ENCODE data around the gene RNF149. TPM values are rescaled to one million over a fixed set of nuclear protein-coding genes. Genes with fewer than 3 reads are reported as not detected.

RNF149 gene
- total RNA-seq, 4 donors from 2014 or later = 29.0 to 78.6 (median 44.4) TPM

DNA sequence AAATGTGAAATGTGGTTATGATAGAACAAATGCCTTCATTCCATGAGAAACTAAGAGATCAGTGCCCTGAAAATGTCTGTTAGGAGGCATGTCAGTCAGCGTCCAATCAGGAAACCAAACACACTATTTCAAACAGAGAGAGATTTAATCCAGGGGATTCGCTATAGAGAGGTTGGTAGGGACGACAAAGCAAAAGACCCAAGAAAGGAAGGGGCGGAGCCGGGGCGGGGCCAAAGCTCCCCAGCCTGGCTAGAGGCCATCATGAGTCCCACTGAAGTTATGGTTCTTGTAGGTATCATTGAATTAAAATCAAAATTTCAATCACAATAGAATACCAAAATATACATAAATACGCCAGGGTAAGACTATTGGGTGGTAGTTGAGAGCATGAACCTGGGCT lies 32.9 kb upstream of the RNF149 start:
- H3K36me3 ChIP-seq = no peaks in the 10 kb centered on the region
- no peak overlapping the region for H3K27ac ChIP-seq
- no peak overlapping the region for H3K4me3 ChIP-seq
- WGBS, 2 donors (ENCODE audit: low coverage in 1 of 2) = 90 to 91% methylated on average over 6 of the region's 7 CpGs
- no peaks in the 10 kb centered on the region for H3K9me3 ChIP-seq
- peaks cover 0 to 5% (median 0%) of the 10 kb centered on the region in 3 donors for H3K4me1 ChIP-seq
- H3K27me3 ChIP-seq = no peaks in the 10 kb centered on the region
- TF ChIP-seq, protein P1, sequence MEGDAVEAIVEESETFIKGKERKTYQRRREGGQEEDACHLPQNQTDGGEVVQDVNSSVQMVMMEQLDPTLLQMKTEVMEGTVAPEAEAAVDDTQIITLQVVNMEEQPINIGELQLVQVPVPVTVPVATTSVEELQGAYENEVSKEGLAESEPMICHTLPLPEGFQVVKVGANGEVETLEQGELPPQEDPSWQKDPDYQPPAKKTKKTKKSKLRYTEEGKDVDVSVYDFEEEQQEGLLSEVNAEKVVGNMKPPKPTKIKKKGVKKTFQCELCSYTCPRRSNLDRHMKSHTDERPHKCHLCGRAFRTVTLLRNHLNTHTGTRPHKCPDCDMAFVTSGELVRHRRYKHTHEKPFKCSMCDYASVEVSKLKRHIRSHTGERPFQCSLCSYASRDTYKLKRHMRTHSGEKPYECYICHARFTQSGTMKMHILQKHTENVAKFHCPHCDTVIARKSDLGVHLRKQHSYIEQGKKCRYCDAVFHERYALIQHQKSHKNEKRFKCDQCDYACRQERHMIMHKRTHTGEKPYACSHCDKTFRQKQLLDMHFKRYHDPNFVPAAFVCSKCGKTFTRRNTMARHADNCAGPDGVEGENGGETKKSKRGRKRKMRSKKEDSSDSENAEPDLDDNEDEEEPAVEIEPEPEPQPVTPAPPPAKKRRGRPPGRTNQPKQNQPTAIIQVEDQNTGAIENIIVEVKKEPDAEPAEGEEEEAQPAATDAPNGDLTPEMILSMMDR (IDR thresholded peaks at IDR 0.05) = no peak
- no peak for TF ChIP-seq POLR2AphosphoS5 (IDR thresholded peaks at IDR 0.05)
- TF ChIP-seq EP300 (IDR thresholded peaks at IDR 0.05) = no peak
- TF ChIP-seq POLR2A (IDR thresholded peaks at IDR 0.05) = no peak
- ATAC-seq = no peak

DNA sequence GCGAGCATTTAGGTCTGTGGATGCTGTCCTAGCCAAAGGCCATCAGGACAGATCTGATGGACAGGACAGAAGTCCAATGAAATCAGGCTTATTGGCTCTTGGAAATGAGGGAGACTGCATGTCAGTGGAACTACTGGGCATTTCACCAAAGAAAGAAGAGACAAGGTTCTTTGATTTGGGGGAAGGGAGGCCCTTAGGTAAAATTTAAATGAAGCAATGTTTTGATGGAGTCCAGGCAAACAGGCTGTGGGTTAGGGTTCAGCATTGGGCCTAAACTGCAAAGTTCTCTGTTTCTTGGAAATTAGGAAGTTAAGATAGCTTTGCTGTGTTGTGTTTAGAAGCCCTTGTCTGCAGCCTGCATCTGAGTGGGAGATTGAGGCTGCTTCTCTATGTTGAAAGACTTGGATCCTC lies 31.6 kb upstream of the RNF149 start:
- ATAC-seq = no peak
- Histone ChIP-seq H3K36me3 (no peaks in the 10 kb centered on the region), H3K4me3 (no peak overlapping the region), H3K4me1 (peaks cover 0 to 5% (median 0%) of the 10 kb centered on the region in 3 donors), H3K27me3 (no peaks in the 10 kb centered on the region), H3K27ac (no peak overlapping the region), H3K9me3 (no peaks in the 10 kb centered on the region)
- no peak for TF ChIP-seq EP300 (IDR thresholded peaks at IDR 0.05)
- TF ChIP-seq POLR2AphosphoS5 (IDR thresholded peaks at IDR 0.05) = no peak
- no peak for TF ChIP-seq POLR2A (IDR thresholded peaks at IDR 0.05)
- TF ChIP-seq, protein P1 (IDR thresholded peaks at IDR 0.05) = no peak
- WGBS, 2 donors (ENCODE audit: low coverage in 1 of 2) = 80% methylated on average over 1 of the region's 1 CpG; no CpG with 5 or more reads in 1 of the 2 donors

DNA sequence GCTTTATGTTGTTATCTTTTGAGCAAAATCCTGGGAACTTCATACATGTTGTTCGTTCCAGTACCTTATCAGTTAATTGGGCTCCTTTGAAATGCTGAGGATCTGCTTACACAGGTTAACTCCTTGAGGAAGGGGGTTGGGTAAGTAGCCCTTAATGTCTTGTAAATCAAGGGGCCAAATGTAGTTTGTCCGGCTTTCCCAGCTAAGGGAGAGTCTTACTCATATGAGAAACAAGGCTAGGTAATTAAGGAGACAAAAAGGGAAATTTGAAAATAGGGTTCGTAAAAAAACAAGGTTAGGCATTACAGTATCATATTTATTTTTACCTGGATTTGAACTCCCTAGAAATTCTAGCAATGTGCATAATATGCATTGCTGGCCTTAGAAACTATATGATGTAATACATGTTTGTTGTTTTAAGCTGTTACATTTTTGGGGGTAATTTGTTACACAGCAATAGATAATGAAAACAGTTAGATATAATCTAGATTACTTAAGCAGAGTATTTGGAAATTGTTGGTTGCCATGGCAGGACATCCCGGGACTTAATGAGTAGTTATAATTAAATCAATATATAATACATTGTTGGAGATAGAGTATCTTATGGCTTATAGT lies 30.9 kb upstream of the RNF149 start:
- 76 to 90% methylated on average over 2 to 4 of the region's 4 CpGs for WGBS, 2 donors (ENCODE audit: low coverage in 1 of 2)
- no peaks in the 10 kb centered on the region for H3K27me3 ChIP-seq
- H3K36me3 ChIP-seq = no peaks in the 10 kb centered on the region
- ATAC-seq = no peak
- peaks cover 0 to 5% (median 0%) of the 10 kb centered on the region in 3 donors for H3K4me1 ChIP-seq
- H3K9me3 ChIP-seq = no peaks in the 10 kb centered on the region
- H3K4me3 ChIP-seq = no peak overlapping the region
- H3K27ac ChIP-seq = no peak overlapping the region
- TF ChIP-seq POLR2A (IDR thresholded peaks at IDR 0.05) (no peak), EP300 (IDR thresholded peaks at IDR 0.05) (no peak), POLR2AphosphoS5 (IDR thresholded peaks at IDR 0.05) (no peak)
- TF ChIP-seq, protein P1 (IDR thresholded peaks at IDR 0.05) = no peak

DNA sequence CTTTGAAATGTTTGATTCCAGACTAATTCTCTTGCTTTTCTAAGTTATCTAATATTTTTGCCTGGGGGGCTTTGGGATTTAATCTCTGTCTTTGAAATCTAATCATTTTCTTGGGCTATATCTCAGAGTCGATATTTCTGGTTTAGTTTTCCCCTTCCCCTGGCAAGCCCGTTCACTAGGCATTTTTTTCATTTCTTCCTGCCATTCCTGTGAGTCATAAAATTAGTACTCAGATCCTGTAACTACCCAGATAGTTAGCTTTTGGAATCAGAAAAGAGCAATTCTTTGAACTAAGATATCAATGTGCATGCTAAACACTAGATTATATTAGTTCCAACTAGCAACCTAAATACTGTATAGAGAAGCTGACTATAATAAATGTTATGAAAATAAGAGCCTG lies 29.4 kb upstream of the RNF149 start:
- ATAC-seq = no peak
- Histone ChIP-seq H3K4me3 (no peak overlapping the region), H3K36me3 (no peaks in the 10 kb centered on the region), H3K4me1 (peaks cover 0 to 5% (median 0%) of the 10 kb centered on the region in 3 donors), H3K27me3 (no peaks in the 10 kb centered on the region), H3K9me3 (no peaks in the 10 kb centered on the region), H3K27ac (no peak overlapping the region)
- 48 to 66% methylated on average over 2 of the region's 2 CpGs for WGBS, 2 donors (ENCODE audit: low coverage in 1 of 2)
- TF ChIP-seq, protein P1 (IDR thresholded peaks at IDR 0.05) = no peak
- TF ChIP-seq EP300 (IDR thresholded peaks at IDR 0.05) (no peak), POLR2A (IDR thresholded peaks at IDR 0.05) (no peak), POLR2AphosphoS5 (IDR thresholded peaks at IDR 0.05) (no peak)
